ENCODE measurements around the gene ZNF491.

ZNF491 gene

DNA sequence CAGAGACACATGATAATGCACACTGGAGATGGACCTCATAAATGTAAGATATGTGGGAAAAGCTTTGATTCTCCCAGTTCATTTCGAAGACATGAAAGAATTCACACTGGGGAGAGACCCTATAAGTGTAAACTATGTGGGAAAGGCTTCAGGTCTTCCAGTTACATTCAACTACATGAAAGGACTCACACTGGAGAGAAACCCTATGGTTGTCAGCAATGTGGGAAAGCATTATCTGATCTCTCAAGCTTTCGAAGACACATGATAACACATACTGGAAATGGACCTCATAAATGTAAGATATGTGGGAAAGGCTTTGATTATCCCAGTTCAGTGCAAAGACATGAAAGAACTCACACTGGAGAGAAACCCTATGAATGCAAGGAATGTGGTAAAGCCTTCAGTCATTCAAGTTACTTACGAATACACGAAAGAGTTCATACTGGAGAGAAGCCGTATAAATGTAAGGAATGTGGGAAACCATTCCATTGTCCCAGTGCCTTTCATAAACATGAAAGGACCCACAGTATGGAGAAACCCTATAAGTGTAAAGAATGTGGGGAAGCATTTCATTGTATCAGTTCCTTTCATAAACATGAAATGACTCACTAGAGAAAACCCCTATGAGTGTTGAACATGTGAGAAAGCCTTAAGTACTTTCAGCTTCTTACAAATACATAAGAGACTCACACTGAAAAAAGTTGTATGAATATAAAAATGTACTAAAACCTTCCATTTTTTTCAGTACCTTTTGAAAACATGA is 16.8 kb upstream of the ZNF491 start:
- TF ChIP-seq, protein P1, sequence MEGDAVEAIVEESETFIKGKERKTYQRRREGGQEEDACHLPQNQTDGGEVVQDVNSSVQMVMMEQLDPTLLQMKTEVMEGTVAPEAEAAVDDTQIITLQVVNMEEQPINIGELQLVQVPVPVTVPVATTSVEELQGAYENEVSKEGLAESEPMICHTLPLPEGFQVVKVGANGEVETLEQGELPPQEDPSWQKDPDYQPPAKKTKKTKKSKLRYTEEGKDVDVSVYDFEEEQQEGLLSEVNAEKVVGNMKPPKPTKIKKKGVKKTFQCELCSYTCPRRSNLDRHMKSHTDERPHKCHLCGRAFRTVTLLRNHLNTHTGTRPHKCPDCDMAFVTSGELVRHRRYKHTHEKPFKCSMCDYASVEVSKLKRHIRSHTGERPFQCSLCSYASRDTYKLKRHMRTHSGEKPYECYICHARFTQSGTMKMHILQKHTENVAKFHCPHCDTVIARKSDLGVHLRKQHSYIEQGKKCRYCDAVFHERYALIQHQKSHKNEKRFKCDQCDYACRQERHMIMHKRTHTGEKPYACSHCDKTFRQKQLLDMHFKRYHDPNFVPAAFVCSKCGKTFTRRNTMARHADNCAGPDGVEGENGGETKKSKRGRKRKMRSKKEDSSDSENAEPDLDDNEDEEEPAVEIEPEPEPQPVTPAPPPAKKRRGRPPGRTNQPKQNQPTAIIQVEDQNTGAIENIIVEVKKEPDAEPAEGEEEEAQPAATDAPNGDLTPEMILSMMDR (IDR thresholded peaks at IDR 0.05; ENCODE audit: low read depth, low read length): no peak
- H3K4me3 ChIP-seq (ENCODE audit: low read depth, low read length): no peak overlapping the region

DNA sequence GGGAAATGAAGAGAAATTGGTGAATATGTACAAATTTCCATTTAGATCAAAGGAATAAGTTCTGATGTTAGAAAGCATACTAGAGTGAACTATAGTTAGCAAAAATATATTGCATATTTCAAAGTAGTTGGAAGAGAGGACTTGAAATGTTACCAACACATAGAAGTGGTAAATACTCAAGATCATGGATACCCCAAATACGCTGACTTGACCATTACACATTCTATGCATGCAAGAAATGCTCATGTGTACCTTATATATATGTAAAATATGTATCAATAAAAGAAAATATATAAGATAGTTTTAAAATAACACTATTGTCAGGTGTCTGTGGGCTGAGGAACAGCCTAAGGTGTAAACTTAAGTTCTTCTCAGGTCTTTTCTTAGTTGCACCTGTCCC is 14.6 kb upstream of the ZNF491 start:
- no peak overlapping the region for H3K4me3 ChIP-seq (ENCODE audit: low read depth, low read length)
- TF ChIP-seq, protein P1 (IDR thresholded peaks at IDR 0.05; ENCODE audit: low read depth, low read length): no peak

DNA sequence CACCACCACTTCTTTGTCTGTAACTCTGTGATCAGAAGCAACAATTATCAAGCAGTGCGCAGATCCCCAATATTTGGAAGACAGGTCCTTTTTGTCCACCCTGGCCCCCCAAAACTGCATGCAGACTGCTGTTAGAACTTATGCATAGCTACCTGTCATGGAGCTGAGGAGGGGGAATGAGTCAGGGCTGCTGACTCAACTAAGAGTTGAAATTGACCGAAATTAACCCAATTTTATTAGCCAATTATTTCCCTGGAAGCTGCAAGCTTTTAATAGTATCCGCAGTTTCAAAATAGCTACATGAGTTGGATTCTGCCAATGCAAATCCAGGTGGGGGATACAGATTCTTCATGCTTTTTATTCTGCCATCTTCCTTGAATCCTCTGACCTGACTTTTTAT is 14.0 kb upstream of the ZNF491 start:
- H3K4me3 ChIP-seq (ENCODE audit: low read depth, low read length): no peak overlapping the region
- TF ChIP-seq, protein P1 (IDR thresholded peaks at IDR 0.05; ENCODE audit: low read depth, low read length): no peak

DNA sequence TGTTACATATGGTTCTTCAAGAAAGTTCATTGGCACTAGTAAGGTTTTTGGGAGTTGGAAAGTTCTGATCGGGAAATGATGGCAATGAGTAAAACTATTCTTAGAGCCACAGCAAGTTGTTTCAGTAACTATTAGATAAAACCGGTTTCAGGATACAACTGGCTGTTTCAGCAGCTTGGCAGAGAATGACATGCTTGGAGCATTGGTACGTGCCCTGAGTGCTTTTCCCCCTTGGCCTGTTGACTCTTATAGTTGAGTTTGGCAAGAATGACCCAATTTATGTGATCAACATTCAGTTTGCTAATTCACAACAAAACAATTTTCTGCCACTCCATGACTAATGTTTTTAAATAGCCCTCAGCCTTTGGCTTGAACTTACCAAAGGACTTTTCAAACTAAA is 10.8 kb upstream of the ZNF491 start:
- TF ChIP-seq, protein P1 (IDR thresholded peaks at IDR 0.05; ENCODE audit: low read depth, low read length): no peak
- no peak overlapping the region for H3K4me3 ChIP-seq (ENCODE audit: low read depth, low read length)

DNA sequence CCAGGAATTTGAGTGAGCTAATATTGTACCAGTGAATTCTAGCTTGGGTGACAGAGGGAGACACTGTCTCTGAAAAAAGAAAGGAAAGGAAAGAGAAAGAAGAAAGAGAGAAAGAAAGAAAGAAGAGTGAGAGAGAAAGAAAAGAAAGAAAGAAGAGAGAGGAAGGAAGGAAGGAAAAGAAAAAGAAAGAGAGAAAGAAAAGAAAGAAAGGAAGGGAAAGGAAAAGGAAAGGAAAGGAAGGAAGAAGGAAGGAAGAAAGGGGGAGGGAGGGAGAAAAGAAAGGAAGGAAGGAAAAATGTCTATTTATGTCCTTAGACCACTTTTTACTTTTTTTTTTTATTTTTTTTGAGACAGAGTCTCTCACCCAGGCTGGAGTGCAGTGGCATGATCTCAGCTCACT is 5.4 kb upstream of the ZNF491 start:
- H3K4me3 ChIP-seq (ENCODE audit: low read depth, low read length): no peak overlapping the region
- TF ChIP-seq, protein P1 (IDR thresholded peaks at IDR 0.05; ENCODE audit: low read depth, low read length): no peak

DNA sequence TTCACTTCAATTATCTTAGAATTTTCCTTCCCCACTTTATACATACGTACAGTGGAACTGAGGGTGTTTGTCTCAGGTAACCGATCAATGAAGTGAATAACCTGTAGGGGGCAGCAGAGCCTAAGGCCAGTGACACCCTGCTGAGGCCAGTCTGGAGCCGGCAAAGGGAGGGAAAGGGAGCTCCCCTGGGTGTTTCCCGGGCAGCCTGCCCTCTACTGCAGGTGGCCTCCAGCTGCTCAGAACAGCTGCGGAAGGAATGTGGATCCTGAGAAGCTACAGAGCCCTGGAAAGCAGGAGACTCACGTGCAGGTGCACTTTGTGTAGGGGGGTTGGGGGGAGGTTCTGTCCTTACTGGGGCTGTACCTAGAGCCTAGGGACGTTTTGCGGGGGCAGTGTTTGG is 832 bp upstream of the ZNF491 start:
- TF ChIP-seq, protein P1 (IDR thresholded peaks at IDR 0.05; ENCODE audit: low read depth, low read length): peak; percentile 71
- H3K4me3 ChIP-seq (ENCODE audit: low read depth, low read length): no peak overlapping the region

DNA sequence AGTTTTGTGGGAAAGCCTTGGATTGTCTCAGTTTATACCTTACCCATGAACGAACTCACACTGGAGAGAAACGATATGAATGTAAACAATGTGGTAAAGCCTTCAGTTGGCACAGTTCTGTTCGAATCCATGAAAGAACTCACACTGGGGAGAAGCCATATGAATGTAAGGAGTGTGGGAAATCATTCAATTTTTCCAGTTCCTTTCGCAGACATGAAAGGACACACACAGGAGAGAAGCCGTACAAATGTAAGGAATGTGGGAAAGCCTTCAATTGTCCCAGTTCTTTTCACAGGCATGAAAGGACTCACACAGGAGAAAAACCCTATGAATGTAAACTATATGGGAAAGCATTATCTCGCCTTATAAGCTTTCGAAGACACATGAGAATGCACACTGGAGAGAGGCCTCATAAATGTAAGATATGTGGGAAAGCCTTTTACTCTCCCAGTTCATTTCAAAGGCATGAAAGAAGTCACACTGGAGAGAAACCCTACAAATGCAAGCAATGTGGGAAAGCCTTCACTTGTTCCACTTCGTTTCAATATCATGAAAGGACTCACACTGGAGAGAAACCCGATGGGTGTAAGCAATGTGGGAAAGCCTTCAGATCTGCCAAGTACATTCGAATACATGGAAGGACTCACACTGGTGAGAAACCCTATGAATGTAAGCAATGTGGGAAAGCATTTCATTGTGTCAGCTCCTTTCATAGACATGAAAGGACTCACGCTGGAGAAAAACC is 8.2 kb downstream of the ZNF491 start:
- H3K4me3 ChIP-seq (ENCODE audit: low read depth, low read length): no peak overlapping the region
- TF ChIP-seq, protein P1 (IDR thresholded peaks at IDR 0.05; ENCODE audit: low read depth, low read length): no peak
